ENCODE measurements around the gene SLC37A1. TPM values are rescaled to one million over a fixed set of nuclear protein-coding genes. Genes with fewer than 3 reads are reported as not detected.

SLC37A1 gene
- total RNA-seq, 1 donor from 2014 or later, result 13.3 TPM

DNA sequence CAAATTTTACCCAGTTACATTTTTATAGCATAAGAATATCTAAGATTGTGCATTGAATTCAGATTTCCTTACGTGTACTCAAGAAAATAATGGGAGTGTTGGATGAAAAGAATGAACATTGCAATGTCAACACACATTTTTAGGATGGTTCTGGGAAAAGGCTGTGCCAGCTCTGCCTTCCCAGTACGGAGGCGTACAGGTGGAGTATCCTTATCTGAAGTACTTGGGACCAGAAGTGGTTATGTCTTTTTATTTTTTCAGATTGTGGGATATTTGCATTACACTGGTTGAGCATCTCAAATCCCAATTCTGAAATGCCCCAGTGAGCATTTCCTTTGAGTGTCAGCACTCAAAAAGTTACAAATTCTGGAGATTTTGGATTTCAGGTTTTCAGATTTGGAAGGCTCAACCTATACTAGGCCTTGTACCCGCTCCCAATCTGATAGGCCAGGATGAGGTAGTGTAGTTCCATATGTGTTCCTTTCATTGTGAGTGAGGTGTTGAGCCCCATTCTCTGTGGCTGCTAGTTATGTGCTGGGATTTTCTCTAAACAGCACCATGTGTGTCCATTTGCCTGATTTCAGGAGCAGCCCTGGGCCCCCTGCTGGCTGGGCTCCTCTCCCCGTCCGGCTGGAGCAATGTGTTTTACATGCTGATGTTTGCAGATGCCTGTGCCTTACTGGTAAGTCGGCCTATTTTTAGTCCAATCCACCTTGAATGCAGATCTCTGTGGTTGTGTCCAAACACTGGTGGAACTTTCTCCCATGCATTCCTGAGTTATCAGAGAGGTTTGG, 60.8 kb downstream of the SLC37A1 start:
- DNase-seq (ENCODE audit: low read depth in 2 of 2), result peak; percentile 20 to 51

- DNase-seq (ENCODE audit: low read depth in 2 of 2), result no peak
Measured at GRCh38 chr21:42575111-42575510, 61.5 kb downstream of the SLC37A1 start.

DNA sequence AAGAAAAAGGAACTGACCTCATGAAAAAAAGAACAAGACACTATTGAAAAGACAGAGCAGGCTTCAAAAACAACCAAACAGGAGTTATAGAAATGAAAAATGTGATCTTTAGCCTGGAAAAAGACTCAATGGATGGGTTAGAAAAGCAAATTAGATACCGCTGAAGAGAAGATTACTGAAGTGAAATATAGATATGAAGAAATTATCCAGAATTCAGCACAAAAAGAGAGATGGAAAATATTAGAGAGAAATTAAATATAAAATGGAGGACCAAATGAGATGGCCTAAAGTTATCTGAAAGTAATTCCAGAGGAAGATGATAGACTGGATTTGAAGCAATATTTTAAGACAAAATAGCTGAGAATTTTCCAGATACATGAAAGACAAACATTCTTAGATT, 63.0 kb downstream of the SLC37A1 start:
- no peak for DNase-seq (ENCODE audit: low read depth in 2 of 2)

DNA sequence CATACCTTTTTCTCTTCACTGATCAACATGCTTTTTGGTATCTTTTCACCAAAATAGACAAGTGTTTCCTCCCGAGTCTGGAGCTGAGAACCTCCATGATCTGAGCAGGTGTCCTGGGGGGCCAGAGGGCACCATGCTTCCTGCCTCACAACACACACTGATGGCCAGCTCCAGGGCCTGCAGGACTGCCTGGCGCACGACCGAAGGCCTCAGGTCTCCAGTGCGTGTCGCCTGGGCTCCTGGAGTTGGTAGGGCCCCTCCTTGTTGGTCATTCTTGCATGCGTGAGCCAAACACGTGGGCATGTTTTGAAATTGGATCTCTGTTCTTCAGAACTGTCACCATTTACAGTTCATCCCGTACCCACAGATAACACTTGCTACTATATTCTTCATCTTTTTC, 64.4 kb downstream of the SLC37A1 start:
- no peak for DNase-seq (ENCODE audit: low read depth in 2 of 2)

- no peak for DNase-seq (ENCODE audit: low read depth in 2 of 2)
Measured at GRCh38 chr21:42578761-42579415, 65.2 kb downstream of the SLC37A1 start.

GRCh38 chr21:42579456-42580075, 65.9 kb downstream of the SLC37A1 start:
- no peak for DNase-seq (ENCODE audit: low read depth in 2 of 2)

GRCh38 chr21:42580076-42580792, 66.6 kb downstream of the SLC37A1 start:
- DNase-seq (ENCODE audit: low read depth in 2 of 2), result no peak

GRCh38 chr21:42580793-42581321, 67.2 kb downstream of the SLC37A1 start:
- no peak for DNase-seq (ENCODE audit: low read depth in 2 of 2)

GRCh38 chr21:42581336-42581992, 67.8 kb downstream of the SLC37A1 start:
- no peak for DNase-seq (ENCODE audit: low read depth in 2 of 2)

DNA sequence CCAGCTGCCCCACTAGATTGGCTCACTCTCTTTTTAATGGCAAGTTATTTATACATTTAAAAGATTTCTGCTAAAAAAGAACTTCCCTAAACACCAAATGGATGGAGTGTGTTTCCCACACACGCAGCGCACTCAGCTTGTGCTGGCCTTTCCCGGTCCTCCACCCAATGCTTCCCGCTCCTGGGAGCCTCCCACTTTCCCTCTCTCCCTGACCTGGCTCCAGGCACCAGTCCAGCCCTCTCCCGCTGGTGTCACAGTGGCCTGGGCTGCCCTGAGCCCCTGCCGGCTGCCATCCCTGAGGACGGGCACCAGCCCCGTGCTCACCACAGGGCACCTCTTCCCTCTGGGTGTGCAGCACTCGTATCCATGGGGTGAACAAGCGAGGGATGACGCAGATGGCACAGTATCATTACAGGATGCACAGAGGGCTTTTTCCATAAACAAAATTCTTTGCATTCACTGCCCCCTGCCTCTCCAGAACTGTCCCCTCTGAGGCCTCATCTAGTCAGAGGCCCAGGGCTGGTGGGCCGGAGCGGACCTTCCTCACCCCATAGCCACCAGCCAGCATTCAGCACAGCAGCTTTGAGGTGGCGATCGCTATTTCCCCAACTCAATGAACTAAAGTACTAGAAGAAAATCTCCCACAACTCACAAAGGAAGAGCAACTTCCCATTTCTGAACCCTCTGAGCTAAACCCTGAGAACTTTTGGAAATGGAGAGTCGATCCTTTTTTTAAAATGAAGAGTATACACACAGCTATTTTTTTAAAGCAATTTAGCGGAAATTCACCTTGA, 68.5 kb downstream of the SLC37A1 start:
- peak in 1 of 2 donors; percentile 63 for DNase-seq (ENCODE audit: low read depth in 2 of 2)

- DNase-seq (ENCODE audit: low read depth in 2 of 2), result no peak
Measured at GRCh38 chr21:42582787-42583476, 69.3 kb downstream of the SLC37A1 start.

GRCh38 chr21:42583477-42584295, 70.0 kb downstream of the SLC37A1 start:
- DNase-seq (ENCODE audit: low read depth in 2 of 2), result no peak

DNA sequence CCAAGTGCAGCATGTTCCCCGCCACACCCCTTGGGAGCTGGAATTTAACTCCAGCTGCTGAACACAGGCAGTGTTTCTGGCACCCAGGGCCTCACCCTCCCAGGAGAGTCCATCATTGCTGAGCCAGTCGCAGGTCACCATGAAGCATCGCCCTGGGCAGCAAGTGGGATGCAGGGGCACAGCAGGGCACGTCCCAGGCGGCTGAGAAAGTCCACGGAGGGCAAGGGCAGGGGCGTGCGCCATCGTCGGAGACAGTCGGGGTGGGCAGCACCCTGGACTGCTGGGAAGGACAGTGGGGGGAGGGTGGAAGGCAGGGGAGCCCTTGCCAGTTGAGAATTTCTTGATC, 70.6 kb downstream of the SLC37A1 start:
- DNase-seq (ENCODE audit: low read depth in 2 of 2), result no peak

DNA sequence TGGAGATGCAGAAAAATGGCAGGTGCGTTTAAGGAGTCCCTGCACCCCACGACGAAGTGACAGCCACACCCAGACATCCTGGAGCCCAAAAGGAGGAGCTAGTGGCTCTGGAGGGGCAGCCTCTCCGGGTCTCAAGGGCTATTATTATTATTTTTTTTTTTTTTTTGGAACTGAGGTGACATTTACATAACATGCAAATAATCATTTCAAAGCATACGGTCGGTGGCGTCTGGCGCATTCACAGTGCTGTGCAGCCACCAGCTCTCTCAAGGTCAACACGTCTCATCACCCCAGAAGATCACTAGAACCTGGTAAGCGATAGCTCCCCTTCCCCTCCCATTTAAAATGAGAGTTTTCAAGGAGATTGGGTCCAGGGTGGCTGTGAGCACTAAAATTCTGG, 72.2 kb downstream of the SLC37A1 start:
- DNase-seq (ENCODE audit: low read depth in 2 of 2), result no peak

- DNase-seq (ENCODE audit: low read depth in 2 of 2), result no peak
Measured at GRCh38 chr21:42586406-42586805, 72.8 kb downstream of the SLC37A1 start.

- DNase-seq (ENCODE audit: low read depth in 2 of 2), result no peak
Measured at GRCh38 chr21:42587036-42587435, 73.4 kb downstream of the SLC37A1 start.

GRCh38 chr21:42590431-42591131, 76.9 kb downstream of the SLC37A1 start:
- DNase-seq (ENCODE audit: low read depth in 2 of 2), result no peak

DNA sequence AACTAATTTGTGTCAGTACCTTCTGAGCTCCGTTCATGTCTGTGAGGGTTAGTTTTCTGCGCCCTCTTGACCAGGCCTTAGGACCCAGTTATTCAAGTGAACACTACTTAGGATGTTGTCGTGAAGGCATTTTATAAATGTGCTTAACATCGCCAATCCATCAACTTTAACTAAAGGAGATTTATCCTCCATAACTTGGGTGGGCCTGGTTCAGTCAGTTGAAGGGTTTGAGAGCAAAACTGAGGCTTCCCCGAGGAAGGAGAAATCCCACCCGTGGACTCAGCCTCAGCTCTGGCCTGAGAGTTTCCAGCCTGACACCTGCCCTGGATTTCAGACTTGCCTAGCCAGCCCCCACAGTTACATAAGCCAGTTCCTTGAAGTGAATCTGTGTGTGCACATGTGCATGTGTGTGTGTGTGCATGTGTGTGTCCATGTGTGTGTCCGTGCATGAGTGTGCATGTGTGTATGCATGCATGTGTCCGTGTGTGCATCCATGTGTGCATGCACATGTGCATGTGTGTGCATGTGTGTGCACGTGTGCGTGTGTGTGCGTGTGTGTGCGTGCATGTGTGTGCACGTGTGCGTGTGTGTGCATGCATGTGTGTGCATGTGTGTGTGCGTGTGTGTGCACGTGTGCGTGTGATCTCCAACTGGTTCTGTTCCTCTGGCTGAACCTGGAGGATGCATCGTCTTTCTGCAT, 77.7 kb downstream of the SLC37A1 start:
- DNase-seq (ENCODE audit: low read depth in 2 of 2), result no peak
